Spleen (tissue), 11 donors: ENCODE measurements around the gene PCDHGA8. TPM values are rescaled to one million over a fixed set of nuclear protein-coding genes. Genes with fewer than 3 reads are reported as not detected.
"Not testable (repeated sequence)": the region's sequence is repeated elsewhere in the genome, so short reads cannot be mapped to it uniquely, and the experiment has no call there.

Experiments
- DNase-seq: peaks from one replicate; pipeline ENCODE4 v3.0.0-alpha.2; 2020
- H3K27ac ChIP-seq, 8 donors: fragments of 200-600 bp; sonication (generic) in 7 of 8; 1 replicate in 4 of 8; 2 replicates in 4 of 8; pipeline versions ENCODE4 v1.5.0 to v1.8.0; 2016 to 2021; ENCODE audit warnings: inconsistent platforms in 4 of 8, mild to moderate bottlenecking in 4 of 8, moderate library complexity in 1 of 8
- H3K27me3 ChIP-seq, 7 donors: fragments of 200-600 bp; sonication (generic) in 6 of 7; replicated peaks in 1 of 7; 1 replicate in 4 of 7; 2 replicates in 3 of 7; pipeline versions ENCODE4 v1.5.0 to v1.8.0; 2016 to 2021; ENCODE audit warnings: inconsistent platforms in 3 of 7, mild to moderate bottlenecking in 1 of 7
- H3K36me3 ChIP-seq, 6 donors: fragments of 200-600 bp; sonication (generic) in 5 of 6; 1 replicate in 4 of 6; 2 replicates in 2 of 6; pipeline versions ENCODE4 v1.5.0 to v1.8.0; 2016 to 2021; ENCODE audit warnings: inconsistent platforms in 2 of 6
- H3K4me1 ChIP-seq, 6 donors: fragments of 200-600 bp; sonication (generic) in 5 of 6; 1 replicate in 3 of 6; 2 replicates in 3 of 6; pipeline versions ENCODE4 v1.5.0 to v1.8.0; 2016 to 2021; ENCODE audit warnings: inconsistent platforms in 3 of 6
- H3K4me3 ChIP-seq, 8 donors: fragments of 200-600 bp; sonication (generic) in 7 of 8; 1 replicate in 4 of 8; 2 replicates in 4 of 8; pipeline versions ENCODE4 v1.5.0 to v1.8.0; 2016 to 2021; ENCODE audit warnings: inconsistent platforms in 4 of 8, mild to moderate bottlenecking in 4 of 8, moderate library complexity in 2 of 8
- H3K9me3 ChIP-seq, 8 donors: fragments of 200-600 bp; sonication (generic) in 7 of 8; 1 replicate in 4 of 8; 2 replicates in 4 of 8; pipeline versions ENCODE4 v1.5.0 to v1.8.0; 2016 to 2021; ENCODE audit warnings: inconsistent platforms in 4 of 8
- CTCF ChIP-seq, 11 experiments: fragments of 200-600 bp in 7 of 11; fragments of 450-650 bp in 4 of 11; sonication (generic) in 4 of 11; IDR thresholded peaks in 8 of 11; conservative IDR thresholded peaks in 3 of 11; 1 replicate in 7 of 11; 2 replicates in 4 of 11; pipeline versions ENCODE4 v1.4.0 to v1.8.0; 2016 to 2021; ENCODE audit warnings: antibody characterized with exemption in 11 of 11, inconsistent platforms in 4 of 11, mild to moderate bottlenecking in 1 of 11
- POLR2A ChIP-seq, 3 donors: fragments of 450-650 bp; IDR thresholded peaks; one replicate each; pipeline ENCODE4 v1.5.1; 2017; ENCODE audit warnings: antibody characterized with exemption in 3 of 3, mild to moderate bottlenecking in 1 of 3
- POLR2AphosphoS5 ChIP-seq, 3 donors: sonication (generic); formaldehyde crosslinking; IDR thresholded peaks; one replicate each; pipeline ENCODE4 v1.5.1; 2017; ENCODE audit warnings: antibody characterized with exemption in 3 of 3
- WGBS, 5 donors: extraction: QIAGEN DNeasy Blood & Tissue Kit in 3 of 5; methylation state at CpG; one replicate each; pipeline versions ENCODE4 v1.1.5 to v1.1.7; 2013 to 2018; 5-methylcytosine and 5-hydroxymethylcytosine counted together
- intact Hi-C: fragments of 100-400 bp; cut with DNase I; formaldehyde crosslinking; loops from one replicate; pipeline ENCODE4 v1.15.0; 2023; ENCODE audit warnings: low total_unique reads
- polyA plus RNA-seq, 3 donors: library from polyadenylated mRNA; stranded (reverse); fragments of 200-250 nt; gene quantifications; one replicate each; pipeline ENCODE4 v1.2.1, GENCODE V29; 2013
- total RNA-seq, 7 donors: library from RNA; depleted of rRNA in 3 of 7; stranded (reverse); fragments of >200 nt in 3 of 7; fragmentation: NEBNext Ultra II Directional in 4 of 7; extraction: Animal tissue kit (Norgen Biotek cat#: 25700) in 4 of 7; gene quantifications; one replicate each; pipeline versions ENCODE4 v1.1.0 to v1.2.1, GENCODE V29; 2016 to 2021
- donor health status: healthy with polysubstance abuse.
- donor health status: DM: no; HTN: no; CAD: no; lungs with moderate emphysema.
- donor health status: DM: no; HTN: no; CAD: no.
- donor health status: Bipolar disorder and iron deficiency.
- donor health status: healthy.
- donor health status: DM: no; HTN: no; CAD: no.
- donor health status: DM: yes; HTN: yes; CAD: no.

Gene PCDHGA8
- total and polyA plus RNA-seq, 10 donors: 0.04 to 3.9 (median 1.7) TPM; not detected in 1

DNA sequence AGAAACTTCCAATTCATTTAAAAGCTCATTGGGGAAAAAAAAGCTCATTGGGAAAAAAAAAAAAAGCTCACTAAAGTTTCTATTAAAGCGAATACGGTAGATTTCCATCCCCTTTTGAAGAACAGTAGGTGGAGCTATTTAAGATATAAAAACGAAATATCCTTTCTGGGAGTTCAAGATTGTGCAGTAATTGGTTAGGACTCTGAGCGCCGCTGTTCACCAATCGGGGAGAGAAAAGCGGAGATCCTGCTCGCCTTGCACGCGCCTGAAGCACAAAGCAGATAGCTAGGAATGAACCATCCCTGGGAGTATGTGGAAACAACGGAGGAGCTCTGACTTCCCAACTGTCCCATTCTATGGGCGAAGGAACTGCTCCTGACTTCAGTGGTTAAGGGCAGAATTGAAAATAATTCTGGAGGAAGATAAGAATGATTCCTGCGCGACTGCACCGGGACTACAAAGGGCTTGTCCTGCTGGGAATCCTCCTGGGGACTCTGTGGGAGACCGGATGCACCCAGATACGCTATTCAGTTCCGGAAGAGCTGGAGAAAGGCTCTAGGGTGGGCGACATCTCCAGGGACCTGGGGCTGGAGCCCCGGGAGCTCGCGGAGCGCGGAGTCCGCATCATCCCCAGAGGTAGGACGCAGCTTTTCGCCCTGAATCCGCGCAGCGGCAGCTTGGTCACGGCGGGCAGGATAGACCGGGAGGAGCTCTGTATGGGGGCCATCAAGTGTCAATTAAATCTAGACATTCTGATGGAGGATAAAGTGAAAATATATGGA, 38.1 kb downstream of the PCDHGA8 start, which contains the start of gene PCDHGA12:
TSS of gene PCDHGA12 (plus strand) at position 176 of the 782 bp plus-strand sequence. CDS start at position 429, 253 bp downstream.
- intact Hi-C loops: no loop called here
- H3K27me3 ChIP-seq: peaks cover 0 to 87% (median 14%) of the 10 kb centered on the region in 7 donors
- WGBS, 5 donors: 10 to 26% (median 12%) methylated on average over 33 of the region's 33 CpGs
- peak within 1 kb of the TSS in 1 of 8 donors; percentile 23 for H3K27ac ChIP-seq
- H3K4me1 ChIP-seq: peaks cover 0 to 19% (median 0%) of the 10 kb centered on the region in 6 donors
- peaks cover 0 to 8% (median 0%) of the 10 kb centered on the region in 6 donors for H3K36me3 ChIP-seq
- peak within 1 kb of the TSS in 7 of 8 donors; percentile 6 to 58 (median 29) for H3K4me3 ChIP-seq
- DNase-seq: no peak
- TF ChIP-seq POLR2A (IDR thresholded peaks at IDR 0.05): no peak
- peak in 9 of 11 experiments; percentile 19 to 50 (median 37) for TF ChIP-seq CTCF (IDR thresholded peaks at IDR 0.05 in 8 of 11, conservative IDR thresholded peaks at IDR 0.05 in 3 of 11)
- H3K9me3 ChIP-seq: peaks cover 0 to 100% (median 98%) of the 10 kb centered on the region in 8 donors

DNA sequence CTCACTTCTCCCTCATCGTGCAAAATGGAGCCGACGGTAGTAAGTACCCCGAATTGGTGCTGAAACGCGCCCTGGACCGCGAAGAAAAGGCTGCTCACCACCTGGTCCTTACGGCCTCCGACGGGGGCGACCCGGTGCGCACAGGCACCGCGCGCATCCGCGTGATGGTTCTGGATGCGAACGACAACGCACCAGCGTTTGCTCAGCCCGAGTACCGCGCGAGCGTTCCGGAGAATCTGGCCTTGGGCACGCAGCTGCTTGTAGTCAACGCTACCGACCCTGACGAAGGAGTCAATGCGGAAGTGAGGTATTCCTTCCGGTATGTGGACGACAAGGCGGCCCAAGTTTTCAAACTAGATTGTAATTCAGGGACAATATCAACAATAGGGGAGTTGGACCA, 38.9 kb downstream of the PCDHGA8 start:
- peak in 1 of 3 donors; percentile 37 for TF ChIP-seq POLR2AphosphoS5 (IDR thresholded peaks at IDR 0.05)
- no peak for TF ChIP-seq CTCF (IDR thresholded peaks at IDR 0.05 in 8 of 11, conservative IDR thresholded peaks at IDR 0.05 in 3 of 11)
- DNase-seq: no peak
- no peak overlapping the region for H3K27ac ChIP-seq
- peaks cover 0 to 79% (median 14%) of the 10 kb centered on the region in 7 donors for H3K27me3 ChIP-seq
- intact Hi-C loops: no loop called here
- 9 to 22% (median 17%) methylated on average over 16 to 37 of the region's 37 CpGs for WGBS, 5 donors
- H3K36me3 ChIP-seq: peaks cover 0 to 8% (median 0%) of the 10 kb centered on the region in 6 donors
- peak overlapping the region in 7 of 8 donors; percentile 6 to 58 (median 29) for H3K4me3 ChIP-seq
- H3K4me1 ChIP-seq: peaks cover 0 to 19% (median 0%) of the 10 kb centered on the region in 6 donors
- H3K9me3 ChIP-seq: peaks cover 0 to 100% (median 98%) of the 10 kb centered on the region in 8 donors

DNA sequence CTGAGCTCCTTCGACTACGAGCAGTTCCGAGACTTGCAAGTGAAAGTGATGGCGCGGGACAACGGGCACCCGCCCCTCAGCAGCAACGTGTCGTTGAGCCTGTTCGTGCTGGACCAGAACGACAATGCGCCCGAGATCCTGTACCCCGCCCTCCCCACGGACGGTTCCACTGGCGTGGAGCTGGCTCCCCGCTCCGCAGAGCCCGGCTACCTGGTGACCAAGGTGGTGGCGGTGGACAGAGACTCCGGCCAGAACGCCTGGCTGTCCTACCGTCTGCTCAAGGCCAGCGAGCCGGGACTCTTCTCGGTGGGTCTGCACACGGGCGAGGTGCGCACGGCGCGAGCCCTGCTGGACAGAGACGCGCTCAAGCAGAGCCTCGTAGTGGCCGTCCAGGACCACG, 39.9 kb downstream of the PCDHGA8 start:
- Histone ChIP-seq H3K9me3 (peaks cover 0 to 100% (median 97%) of the 10 kb centered on the region in 8 donors), H3K4me1 (peaks cover 0 to 19% (median 0%) of the 10 kb centered on the region in 6 donors), H3K4me3 (peak overlapping the region in 1 of 8 donors; percentile 58), H3K27me3 (peaks cover 0 to 69% (median 14%) of the 10 kb centered on the region in 7 donors)
- H3K36me3 ChIP-seq, DNase-seq, H3K27ac ChIP-seq, intact Hi-C loops: not testable (repeated sequence)
- 32 to 73% (median 43%) methylated on average over 21 to 38 of the region's 38 CpGs for WGBS, 5 donors

DNA sequence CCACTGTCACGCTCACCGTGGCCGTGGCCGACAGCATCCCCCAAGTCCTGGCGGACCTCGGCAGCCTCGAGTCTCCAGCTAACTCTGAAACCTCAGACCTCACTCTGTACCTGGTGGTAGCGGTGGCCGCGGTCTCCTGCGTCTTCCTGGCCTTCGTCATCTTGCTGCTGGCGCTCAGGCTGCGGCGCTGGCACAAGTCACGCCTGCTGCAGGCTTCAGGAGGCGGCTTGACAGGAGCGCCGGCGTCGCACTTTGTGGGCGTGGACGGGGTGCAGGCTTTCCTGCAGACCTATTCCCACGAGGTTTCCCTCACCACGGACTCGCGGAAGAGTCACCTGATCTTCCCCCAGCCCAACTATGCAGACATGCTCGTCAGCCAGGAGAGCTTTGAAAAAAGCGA, 40.3 kb downstream of the PCDHGA8 start:
- H3K36me3 ChIP-seq, H3K27ac ChIP-seq, DNase-seq, intact Hi-C loops, H3K4me3 ChIP-seq: not testable (repeated sequence)
- peaks cover 0 to 65% (median 14%) of the 10 kb centered on the region in 7 donors for H3K27me3 ChIP-seq
- WGBS, 5 donors: 20 to 36% (median 30%) methylated on average over 11 to 29 of the region's 29 CpGs
- H3K4me1 ChIP-seq: peaks cover 0 to 19% (median 0%) of the 10 kb centered on the region in 6 donors
- peaks cover 0 to 100% (median 96%) of the 10 kb centered on the region in 8 donors for H3K9me3 ChIP-seq

DNA sequence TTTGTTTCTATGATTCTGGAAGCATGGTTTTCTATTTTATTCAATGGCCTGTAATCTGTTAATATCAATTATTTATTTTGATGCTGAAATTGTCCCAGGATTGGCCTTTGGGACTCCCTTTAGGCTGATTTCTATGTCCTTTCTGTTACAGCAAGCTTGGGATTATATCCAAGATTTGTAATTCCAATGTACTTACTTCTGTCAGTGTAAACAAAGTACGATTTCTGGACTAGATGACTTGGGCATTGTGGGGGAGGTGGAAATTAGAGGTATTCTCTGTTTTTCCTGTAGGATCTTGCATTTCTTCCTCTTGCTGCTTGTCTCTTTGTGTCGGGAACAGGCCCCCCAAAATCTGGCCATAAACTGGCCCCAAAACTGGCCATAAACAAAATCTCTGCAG, 41.6 kb downstream of the PCDHGA8 start:
- Histone ChIP-seq H3K27me3 (peaks cover 0 to 52% (median 14%) of the 10 kb centered on the region in 7 donors), H3K4me3 (no peak overlapping the region), H3K36me3 (no peaks in the 10 kb centered on the region), H3K27ac (no peak overlapping the region), H3K9me3 (peaks cover 0 to 98% (median 90%) of the 10 kb centered on the region in 8 donors), H3K4me1 (peaks cover 0 to 19% (median 0%) of the 10 kb centered on the region in 6 donors)
- TF ChIP-seq CTCF (IDR thresholded peaks at IDR 0.05 in 8 of 11, conservative IDR thresholded peaks at IDR 0.05 in 3 of 11) (no peak), POLR2A (IDR thresholded peaks at IDR 0.05) (no peak), POLR2AphosphoS5 (IDR thresholded peaks at IDR 0.05) (no peak)
- 78 to 88% (median 86%) methylated on average over 2 of the region's 2 CpGs for WGBS, 5 donors
- no peak for DNase-seq
- intact Hi-C loops: no loop called here
